GM19395 (cell line): ENCODE data around the gene KCNJ6.

Source experiments
- ATAC-seq: cut with Tn5 transposase; IDR thresholded peaks from one replicate; pipeline ENCODE4 v1.9.1; 2021; ENCODE audit warnings: mild to moderate bottlenecking, moderate library complexity; ENCODE audit not compliant: unreplicated experiment

KCNJ6 gene

DNA sequence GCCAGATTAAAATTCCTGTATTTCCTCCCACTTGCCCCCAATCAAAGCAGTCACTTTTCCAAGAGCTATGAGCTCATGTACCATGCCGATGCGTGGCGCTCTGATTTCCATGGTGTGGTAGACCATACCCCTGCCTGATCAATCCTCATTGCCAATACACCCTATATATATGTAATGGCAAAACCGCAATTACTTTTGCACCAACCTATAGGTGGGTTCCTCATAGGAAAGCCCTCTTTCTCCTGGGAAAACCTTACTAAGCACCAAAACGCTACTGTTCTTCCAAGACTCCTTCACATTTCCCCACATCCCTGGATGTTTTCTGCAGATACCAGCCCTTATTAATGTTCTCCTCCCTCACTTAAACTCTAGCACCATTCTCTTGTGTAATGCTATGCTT lies 11.0 kb downstream of the KCNJ6 start:
- no peak for ATAC-seq

DNA sequence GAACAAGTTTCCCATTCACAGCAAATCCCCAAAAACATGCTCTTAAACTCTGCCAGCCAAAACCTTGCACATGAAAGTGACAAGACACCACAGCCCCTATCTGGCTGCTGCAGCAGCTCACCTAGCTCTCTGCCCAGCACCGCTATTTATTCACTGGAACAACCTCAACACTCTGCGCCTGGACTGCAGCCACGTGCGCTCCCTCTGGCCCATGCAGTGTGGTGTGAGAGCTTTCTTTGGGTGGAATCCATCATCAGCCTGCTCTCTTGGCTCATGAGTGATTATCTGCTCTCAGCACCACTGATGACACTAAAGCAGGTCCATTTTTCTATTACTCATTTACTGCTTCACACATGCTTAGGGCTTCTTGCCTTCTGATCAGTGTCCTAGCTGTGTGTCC lies 11.4 kb downstream of the KCNJ6 start:
- no peak for ATAC-seq

DNA sequence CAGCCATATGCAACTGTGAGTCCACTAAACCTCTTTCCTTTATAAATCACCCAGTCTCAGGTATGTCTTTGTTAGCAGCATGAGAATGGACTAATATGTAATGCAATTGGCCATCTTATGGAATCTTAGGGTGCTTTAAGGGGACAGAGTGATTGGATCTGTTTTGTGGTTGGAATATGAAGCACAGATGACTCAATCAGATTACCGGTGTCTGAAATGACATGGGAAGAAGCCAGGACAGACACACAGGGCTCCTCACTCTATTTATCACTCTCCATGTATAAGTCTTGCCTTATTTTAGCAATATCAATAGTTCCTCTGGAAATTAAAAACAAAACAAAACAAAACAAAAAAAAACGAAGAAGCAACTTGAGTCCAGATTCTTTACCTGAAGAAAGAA lies 12.9 kb downstream of the KCNJ6 start:
- ATAC-seq, result no peak

DNA sequence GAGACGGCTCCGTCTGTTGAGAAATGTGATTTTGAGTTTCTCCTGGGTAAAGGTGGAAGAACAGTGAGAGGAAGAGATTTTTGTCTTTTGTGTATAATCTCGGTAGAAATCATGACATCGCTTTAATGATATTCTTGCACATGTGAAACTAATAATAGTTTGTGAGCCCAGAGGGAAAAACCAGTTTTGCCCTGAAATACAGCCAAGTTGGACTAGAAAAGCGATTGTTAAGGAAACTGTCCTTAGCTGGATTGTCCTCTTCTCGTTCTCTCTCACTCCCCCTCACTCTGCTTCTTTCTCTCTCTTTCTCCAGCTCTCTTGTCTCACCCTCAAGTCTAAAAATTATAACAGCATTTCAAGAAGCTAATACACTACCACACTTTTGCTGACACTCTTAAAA lies 17.1 kb downstream of the KCNJ6 start:
- ATAC-seq, result no peak

DNA sequence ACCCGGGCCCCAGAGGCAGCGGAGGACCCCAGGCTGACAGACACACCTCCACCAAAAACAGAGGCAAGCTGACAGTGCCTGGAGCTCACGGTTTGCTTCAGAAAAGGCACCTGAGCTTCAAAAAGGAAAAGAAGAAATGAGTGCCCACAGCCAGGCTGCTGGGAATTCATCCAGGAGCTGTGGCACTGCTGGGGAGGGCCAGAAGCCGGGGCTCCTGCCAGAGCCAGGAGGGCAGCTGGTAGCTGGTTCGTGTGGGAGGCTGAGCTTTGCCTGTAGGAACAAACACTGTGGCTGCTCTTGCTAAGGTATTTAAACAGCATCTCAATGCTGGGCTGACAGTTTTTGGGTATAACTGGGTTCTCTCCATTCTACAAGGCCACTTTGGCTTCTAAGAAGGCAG lies 19.5 kb downstream of the KCNJ6 start:
- ATAC-seq, result no peak

DNA sequence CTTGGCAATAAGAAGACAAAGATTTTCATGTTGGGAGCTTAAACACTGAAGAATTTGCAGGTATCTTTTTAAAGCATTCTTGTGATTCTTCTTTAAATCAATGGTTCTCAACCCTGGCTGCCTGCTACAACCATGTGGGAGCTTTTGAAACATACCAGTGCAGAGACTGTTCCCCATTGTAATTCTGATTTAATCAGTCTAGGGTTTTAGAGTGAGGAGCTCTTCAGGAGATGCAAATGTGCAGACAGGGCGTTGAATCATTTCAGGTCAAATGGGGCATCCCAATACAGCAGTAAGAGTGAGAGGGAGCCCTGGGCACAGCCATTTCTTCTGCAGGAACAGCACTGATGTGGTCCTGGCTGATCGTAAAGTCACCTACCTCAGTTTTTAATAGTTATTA lies 24.3 kb downstream of the KCNJ6 start:
- no peak for ATAC-seq

DNA sequence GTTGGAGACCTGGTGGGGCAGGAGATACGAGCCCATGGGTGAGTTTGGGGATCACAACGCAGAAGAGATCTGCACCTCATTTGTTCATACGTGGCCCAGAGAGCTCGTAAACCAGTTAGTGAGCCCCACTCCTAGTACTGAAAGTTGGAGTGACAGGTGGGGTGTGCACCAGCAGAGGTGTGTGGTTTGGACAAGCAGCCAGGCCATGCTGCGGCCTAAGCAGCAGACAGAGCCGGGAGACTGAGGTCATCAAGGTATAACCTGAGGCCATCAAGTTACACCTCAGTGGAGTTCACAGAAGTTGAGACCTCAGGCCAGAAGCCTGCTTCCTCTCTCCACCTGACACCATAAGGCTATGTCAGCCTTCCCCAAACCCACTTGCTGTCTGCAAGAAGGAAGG lies 27.6 kb downstream of the KCNJ6 start:
- ATAC-seq, result no peak

DNA sequence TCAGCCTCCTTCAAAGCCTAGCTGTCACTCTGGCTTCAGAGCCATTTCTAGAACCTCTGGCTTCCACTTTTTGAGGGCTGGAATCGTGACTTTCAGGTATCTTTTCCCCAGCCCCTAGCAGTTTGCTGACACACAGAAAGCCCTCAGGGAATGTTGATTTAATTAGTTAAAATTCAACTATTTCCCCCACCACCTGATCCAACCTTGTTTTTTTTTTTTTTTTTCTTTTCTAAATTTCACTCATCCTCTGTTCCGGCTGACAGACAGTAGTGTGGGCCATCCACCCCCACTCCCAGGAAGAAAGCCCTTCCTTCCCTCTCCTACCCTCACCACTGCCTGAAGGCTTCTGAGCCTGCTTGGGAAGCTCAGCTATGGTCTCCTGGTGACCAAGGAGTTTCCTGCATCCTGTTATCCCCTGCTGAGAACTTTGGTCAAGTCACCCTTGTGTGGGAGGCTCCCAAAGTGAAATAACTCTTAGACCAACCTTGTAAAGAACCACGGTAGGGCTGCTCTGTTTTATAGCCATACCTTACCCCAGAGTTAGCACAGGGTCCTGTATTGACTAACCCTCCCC lies 29.4 kb downstream of the KCNJ6 start:
- no peak for ATAC-seq

DNA sequence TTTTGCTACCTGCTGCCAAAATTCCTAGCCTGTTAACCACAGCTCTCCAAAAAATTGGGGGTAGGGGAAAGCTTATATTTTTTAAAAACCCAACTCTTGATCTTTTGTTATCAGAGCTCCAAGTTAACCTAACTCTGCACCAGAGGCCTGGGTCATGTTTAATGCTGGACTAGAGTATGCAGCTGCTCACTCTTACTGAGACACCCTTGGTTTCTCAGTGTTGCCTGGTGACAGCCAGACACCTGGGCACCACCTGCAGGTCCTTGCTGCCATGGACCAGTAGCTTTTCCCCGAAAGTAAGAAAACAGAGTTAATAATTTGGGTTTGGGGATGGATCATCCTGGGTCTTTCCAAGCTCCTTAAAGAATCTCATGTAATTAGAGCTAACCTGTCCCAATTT lies 30.1 kb downstream of the KCNJ6 start:
- no peak for ATAC-seq

DNA sequence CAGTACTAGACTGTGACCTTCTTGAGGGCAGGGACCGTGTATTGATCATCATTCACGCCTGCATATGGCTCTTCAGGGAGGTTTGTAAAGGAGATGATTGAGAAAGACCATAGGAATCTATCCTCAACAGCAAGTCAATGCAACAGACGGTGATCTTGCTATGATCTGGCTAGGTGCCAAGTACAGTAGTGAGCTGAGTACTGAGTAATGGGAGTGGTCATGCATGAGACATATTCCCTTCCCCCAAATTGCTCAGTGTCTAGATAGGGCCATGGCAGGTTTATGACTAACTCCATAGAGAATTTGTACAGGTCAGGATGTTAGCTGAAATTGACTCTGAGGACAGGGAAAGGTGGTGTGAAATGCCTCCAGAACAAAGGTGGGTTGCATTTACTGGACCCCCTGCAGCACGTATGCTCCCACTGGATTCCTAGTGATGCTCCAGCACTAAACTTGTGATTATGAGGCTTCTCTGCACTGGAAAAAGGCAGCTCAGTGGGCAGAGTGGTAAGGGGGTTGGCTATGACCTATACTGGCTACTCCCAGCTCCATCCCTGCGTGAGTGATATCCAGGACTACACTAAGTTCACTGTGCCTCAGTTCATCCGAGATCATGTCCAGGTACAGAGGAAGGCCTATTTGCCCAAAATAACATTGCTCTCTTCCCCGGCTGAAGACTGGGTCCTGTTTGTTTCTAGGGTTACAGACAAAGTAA lies 37.2 kb downstream of the KCNJ6 start:
- no peak for ATAC-seq

DNA sequence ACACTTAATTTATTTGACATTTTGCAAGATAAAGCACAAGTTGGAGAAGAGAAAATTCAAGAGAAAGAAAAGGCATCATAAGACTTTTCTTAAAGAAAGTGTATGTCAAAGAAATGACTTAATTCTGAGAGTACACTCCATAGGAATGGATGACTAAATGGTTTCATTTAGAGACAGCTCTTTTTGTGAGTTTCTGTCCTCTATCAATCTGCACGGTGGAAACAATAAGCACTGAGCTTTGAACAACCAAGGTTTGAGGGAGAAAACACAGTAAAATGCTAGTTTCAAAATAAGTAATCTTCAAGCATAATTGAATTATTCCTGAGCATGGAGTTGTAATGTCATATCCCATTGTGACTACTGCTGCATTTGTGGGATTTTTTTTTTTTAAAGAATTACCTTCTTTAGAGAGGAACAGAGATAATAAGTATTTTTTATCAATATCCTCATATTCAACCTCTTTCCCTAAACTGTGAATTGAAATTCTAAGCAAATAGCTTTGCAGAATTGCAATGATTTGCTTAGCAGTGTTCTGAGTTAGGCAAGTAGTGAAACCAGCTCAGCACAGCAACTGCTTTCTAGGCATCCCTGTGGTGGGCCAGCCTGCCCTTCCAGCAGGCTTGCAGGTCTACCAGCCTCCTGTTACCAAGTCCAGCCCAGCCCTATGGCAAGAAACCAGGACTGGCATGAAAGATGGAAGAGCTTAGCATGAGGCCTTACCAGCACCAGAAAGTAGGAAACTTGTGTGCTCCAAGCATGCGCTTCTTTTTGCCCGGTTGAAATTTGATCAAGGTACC lies 38.2 kb downstream of the KCNJ6 start:
- ATAC-seq, result no peak

DNA sequence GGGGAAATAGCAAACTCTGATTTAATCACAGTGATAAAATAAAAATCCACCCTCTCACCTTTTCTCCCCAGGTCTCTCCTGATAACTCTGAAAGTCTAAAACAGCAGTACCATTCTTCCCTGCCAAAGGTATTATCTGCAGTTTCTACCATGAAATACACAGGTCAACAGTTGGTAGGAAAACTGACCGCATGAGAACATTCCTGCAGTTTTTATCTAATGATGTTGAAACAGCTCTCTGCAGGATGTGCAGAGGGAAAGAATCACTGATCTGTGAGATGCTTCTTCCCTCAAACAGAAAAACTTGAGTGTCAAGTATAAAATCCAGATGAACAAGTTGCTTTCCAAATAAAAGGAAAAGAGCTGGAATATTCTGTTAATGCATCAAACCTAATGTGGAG lies 39.1 kb downstream of the KCNJ6 start:
- ATAC-seq, result no peak

DNA sequence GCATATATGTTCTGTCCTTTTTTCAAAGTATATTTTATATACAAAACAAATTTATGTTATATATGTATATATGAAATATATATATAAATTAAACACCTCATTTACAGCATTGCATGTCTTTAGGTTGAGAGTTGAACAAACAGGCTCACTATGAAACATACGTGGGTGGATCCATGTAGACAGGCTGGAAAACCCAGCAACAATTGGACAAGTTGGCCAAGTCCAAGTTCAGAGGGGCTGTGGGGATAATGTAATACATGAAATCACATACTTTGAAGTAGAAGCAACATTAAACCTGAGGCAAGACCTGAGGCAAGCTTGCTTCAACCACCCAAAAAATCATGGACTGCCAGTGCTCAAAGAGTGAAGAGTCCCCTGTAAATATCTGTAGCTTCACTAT lies 39.7 kb downstream of the KCNJ6 start:
- no peak for ATAC-seq

DNA sequence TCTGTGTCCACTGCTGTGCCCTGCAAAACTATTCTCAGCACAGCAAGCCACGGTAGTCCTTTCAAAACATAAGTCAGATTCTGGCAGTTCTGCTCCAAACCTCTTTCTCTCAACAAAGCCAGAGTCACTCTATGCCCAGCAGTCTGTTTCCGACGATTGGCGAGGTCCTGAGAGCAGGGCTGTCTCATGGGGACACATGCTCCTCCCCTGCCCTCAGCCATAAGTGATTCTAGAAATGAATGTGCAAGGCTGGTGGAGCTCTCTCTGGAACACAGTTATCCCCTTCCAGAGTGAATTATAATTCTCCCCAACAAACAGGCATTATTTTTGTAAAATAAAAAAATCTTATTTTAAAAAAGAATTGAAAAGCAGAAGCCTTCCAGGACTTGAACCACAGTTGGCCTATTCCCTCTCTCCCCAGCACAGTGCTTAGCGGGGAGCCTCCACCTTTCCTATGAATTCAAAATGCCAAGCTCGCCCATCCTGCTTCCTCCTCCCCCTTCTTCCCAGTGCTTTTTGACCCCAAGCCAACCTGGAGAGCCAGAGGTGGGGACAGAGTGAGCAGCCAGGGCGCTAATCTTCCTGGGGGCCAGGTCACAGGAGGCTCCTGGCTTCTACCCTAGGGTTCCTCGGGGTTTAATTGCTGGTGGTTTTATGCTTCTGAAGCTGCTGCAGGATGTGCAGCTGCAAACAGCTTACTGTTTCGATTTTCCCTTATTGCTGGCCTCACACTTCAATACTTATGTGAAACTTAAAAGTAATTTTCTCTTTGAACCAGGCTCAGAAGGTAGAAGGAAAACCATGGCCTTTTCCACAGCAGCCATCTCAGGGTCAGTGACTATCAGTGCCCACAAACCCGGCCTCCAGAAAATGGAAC lies 41.1 kb downstream of the KCNJ6 start:
- ATAC-seq, result no peak

DNA sequence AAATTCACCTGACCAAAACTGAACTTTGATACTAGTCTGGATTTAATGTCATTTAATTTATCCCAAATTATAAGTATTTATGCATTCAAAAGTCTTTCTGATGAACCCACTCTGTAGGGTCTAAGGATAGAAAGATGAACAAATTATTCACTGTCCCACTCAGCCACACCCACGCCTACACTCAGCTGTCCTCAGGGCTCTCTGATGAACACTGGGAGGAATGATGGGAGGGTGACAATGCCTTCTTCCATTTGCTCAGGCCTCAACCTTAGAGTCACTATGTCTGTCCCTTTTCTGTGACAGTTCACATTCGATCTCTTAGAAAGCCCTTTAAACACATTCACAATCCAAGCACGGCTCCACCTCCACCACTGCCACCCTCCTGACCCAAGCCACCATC lies 41.8 kb downstream of the KCNJ6 start:
- no peak for ATAC-seq

DNA sequence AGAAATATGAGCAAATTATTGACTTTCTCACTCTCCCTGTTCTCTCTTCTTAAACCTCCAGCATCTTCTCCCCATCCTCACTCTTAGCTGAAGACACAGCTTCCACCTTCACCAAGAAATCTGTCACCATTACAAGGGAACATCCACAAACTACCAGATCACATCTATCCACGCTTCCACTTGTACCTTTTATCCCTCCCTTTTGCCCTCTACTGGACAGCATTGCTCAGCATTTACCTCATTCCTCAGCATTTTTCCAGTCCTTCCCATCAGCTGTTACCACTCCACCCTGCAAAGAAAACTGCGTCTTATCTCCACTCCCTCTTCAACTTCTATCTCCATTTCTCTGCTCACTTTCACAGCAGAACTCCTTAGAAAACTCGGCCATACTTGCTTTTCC lies 42.6 kb downstream of the KCNJ6 start:
- ATAC-seq, result no peak

DNA sequence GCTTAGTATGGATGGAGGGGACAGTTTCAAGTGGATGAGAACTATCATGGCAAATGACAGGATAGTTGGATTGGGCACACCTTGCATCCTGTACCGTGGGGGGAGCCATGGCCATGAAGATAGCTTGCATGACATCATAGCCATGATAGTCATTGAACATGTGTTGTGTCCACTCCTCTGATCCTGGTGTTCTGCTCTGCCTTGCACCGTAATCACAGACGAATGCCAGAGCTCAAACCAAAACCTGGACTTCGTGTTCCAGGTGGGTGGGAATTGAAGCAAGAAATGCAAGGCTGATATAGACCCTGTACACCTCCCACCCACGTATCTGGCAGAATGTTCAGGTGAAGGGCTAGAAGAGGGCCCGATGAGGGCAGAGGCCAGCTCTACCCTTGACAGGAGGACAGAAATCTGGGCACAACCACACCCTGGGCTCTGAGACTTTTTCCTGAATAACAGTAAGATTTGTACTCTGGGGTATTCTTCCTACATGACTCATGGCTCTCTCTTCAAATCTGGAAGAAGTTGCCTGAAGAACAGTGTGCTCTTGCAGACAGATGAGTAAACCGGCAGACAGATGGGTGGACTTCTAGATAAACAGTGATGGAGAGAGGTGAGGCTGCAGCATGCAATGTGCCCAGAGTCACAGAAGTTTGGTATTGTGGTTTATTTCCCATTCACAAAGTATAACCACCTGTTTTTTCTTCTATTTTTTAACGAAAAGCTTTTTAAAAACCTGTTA lies 45.0 kb downstream of the KCNJ6 start:
- no peak for ATAC-seq

DNA sequence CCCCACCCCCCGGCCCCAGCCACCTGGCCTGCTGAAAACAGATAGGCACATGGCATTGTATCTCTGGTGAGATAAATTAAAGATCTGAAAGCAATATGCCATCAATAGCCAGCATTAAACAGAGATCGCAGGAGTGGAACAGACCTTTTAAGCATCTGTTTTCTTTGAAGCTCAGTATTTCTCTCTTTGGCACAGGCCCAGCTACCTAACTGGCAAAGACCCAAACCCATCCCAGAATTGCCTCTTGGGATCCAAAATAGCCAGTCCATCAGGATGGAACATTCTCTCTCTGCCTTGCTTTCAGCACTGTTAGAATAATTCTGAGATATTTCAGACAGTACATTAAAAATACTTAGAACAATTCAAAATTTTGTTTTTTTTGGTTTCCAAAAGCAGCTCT lies 46.0 kb downstream of the KCNJ6 start:
- no peak for ATAC-seq

DNA sequence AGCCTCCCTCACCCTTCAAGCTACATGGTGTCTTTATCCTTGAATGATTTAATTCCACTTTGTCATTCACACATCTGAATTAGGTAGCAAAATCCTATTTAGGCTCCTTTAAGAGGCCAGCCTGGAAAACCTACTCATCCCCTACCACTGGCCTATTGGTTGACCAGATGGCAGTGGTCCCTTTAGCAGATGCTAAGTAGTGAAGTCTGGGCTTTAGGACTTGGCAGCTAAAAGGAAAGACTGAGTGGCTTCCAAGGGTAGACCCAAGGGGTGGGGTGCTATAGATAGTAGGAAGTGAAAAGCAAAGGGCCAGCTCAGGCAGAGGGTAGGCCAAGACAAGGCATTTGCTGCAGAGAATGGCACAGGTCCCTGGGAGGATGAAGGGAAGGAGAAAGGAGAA lies 46.6 kb downstream of the KCNJ6 start:
- no peak for ATAC-seq

DNA sequence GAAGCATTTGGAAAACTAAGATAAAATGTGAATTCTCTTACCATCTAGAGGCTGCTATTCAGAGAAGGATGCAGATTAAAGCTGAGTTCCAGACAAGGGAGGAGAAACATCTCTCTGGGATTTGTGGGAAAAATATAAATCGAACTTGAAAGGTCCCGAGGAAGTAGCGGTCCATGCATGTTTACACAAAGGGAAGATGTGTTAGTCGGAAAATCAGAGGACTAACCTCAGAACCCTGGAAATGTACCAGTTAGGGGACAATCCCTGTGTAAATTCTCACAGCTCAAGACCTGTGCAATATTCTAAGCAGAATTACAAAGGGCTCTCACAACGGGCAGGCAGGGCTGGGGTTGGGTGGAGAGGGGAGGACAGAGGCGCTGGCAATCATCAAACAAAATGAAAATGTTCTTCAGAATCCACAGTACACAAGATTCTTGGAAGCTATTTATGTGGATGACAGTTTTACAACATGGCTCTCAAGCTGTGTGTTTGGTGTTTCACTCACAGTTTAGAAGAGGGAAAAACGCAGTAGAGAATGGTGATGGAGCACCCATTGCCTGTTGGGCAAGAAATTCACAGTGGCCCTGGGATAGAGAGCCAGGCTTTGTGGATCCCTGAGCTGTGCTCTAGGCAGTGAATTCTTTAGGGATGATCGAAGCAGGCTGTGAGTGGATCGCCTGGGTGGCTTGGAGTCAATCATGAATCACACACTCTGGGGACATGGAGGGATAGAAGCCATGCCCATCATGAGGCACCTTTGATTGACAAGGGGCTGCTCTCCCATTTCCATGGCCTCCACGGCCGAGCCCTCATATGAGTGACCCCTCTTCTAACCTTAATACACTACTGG lies 47.6 kb downstream of the KCNJ6 start:
- ATAC-seq, result no peak
